Endothelial cell of umbilical vein (primary cell): Measurements from ENCODE around the gene TMTC4.

Source experiments
- FOS ChIP-seq: IDR thresholded peaks from 2 replicates; pipeline ENCODE4 v1.6.1; 2011; ENCODE audit warnings: mild to moderate bottlenecking, low read length, moderate library complexity, borderline replicate concordance; ENCODE audit not compliant: insufficient read depth
- MYC ChIP-seq: IDR thresholded peaks from one replicate; pipeline ENCODE4 v1.6.1; 2011; ENCODE audit warnings: mild to moderate bottlenecking, low read depth, low read length
- POLR2AphosphoS5 ChIP-seq: IDR thresholded peaks from 2 replicates; pipeline ENCODE4 v1.6.1; 2012; ENCODE audit warnings: low read depth, mild to moderate bottlenecking, control low read depth, low read length, moderate library complexity; ENCODE audit not compliant: insufficient read depth
- TF ChIP-seq, protein P1 (sequence below), 2 donors: IDR thresholded peaks; 1 replicate in 1 of 2; 2 replicates in 1 of 2; pipeline ENCODE4 v1.5.1; 2011; ENCODE audit warnings: low read length in 2 of 2, mild to moderate bottlenecking in 2 of 2, moderate library complexity in 2 of 2, control low read depth in 1 of 2, inconsistent platforms in 1 of 2, low read depth in 1 of 2; ENCODE audit not compliant: insufficient read depth in 1 of 2; ENCODE audit errors: extremely low read depth in 1 of 2

DNA sequence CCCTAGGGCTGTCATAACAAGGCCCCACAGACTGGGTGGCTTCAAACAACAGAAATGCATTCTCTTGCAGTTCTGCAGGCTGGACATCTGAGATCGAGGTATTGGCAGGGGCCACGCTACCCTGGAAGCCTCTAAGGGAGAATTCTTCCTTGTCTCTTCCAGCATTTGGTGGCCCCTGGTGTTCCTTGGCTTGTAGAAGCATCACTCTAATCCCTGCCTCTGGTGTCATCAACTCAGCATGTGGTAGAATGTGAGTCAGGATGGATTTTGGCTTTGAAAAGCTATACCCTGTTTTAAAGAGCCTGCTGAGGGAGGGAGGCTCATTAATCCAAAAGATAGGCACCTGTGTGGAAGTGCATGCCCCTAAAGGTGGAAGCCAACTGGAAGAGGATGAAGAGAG is 78.1 kb downstream of the TMTC4 start:
- no peak for TF ChIP-seq MYC
- TF ChIP-seq, protein P1, sequence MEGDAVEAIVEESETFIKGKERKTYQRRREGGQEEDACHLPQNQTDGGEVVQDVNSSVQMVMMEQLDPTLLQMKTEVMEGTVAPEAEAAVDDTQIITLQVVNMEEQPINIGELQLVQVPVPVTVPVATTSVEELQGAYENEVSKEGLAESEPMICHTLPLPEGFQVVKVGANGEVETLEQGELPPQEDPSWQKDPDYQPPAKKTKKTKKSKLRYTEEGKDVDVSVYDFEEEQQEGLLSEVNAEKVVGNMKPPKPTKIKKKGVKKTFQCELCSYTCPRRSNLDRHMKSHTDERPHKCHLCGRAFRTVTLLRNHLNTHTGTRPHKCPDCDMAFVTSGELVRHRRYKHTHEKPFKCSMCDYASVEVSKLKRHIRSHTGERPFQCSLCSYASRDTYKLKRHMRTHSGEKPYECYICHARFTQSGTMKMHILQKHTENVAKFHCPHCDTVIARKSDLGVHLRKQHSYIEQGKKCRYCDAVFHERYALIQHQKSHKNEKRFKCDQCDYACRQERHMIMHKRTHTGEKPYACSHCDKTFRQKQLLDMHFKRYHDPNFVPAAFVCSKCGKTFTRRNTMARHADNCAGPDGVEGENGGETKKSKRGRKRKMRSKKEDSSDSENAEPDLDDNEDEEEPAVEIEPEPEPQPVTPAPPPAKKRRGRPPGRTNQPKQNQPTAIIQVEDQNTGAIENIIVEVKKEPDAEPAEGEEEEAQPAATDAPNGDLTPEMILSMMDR (IDR thresholded peaks at IDR 0.05; ENCODE audit: extremely low read depth in 1 of 2, insufficient read depth in 1 of 2, low read depth in 1 of 2, low read length in 2 of 2), result no peak
- TF ChIP-seq POLR2AphosphoS5, result no peak
- no peak for TF ChIP-seq FOS
